Putamen (tissue), 1 donor: ENCODE measurements around the gene FNIP1.
A peak's percentile ranks its signal among the peaks of the same experiment; 100 is the strongest.
"Not testable (repeated sequence)": the region's sequence is repeated elsewhere in the genome, so short reads cannot be mapped to it uniquely, and the experiment has no call there.

Experiments used
- DNase-seq: peaks from one replicate; pipeline ENCODE4 v3.0.0-alpha.2; 2016; ENCODE audit warnings: low spot score

FNIP1 gene

GRCh38 chr5:131684051-131684450 is 112.8 kb downstream of the FNIP1 start:
- no peak for DNase-seq

GRCh38 chr5:131682826-131683225 is 114.0 kb downstream of the FNIP1 start:
- DNase-seq = no peak

GRCh38 chr5:131682175-131682574 is 114.6 kb downstream of the FNIP1 start:
- no peak for DNase-seq

- DNase-seq = no peak
Measured at GRCh38 chr5:131679911-131680310, 116.9 kb downstream of the FNIP1 start.

GRCh38 chr5:131678273-131678672 is 118.5 kb downstream of the FNIP1 start:
- not testable (repeated sequence) for DNase-seq

- DNase-seq = no peak
Measured at GRCh38 chr5:131677115-131677514, 119.7 kb downstream of the FNIP1 start.

- no peak for DNase-seq
Measured at GRCh38 chr5:131672776-131673175, 124.0 kb downstream of the FNIP1 start.

GRCh38 chr5:131671994-131672655 is 124.7 kb downstream of the FNIP1 start:
- DNase-seq = peak; percentile 75

- no peak for DNase-seq
Measured at GRCh38 chr5:131671409-131671808, 125.4 kb downstream of the FNIP1 start.

GRCh38 chr5:131664929-131665328 is 131.9 kb downstream of the FNIP1 start:
- DNase-seq = no peak

- no peak for DNase-seq
Measured at GRCh38 chr5:131661933-131662332, 134.9 kb downstream of the FNIP1 start.

GRCh38 chr5:131659841-131660240 is 137.0 kb downstream of the FNIP1 start:
- no peak for DNase-seq

GRCh38 chr5:131659290-131659689 is 137.5 kb downstream of the FNIP1 start:
- DNase-seq = no peak

- no peak for DNase-seq
Measured at GRCh38 chr5:131654776-131655175, 142.0 kb downstream of the FNIP1 start.

GRCh38 chr5:131654309-131654708 is 142.5 kb downstream of the FNIP1 start:
- no peak for DNase-seq

- DNase-seq = no peak
Measured at GRCh38 chr5:131649161-131649560, 147.7 kb downstream of the FNIP1 start.

- DNase-seq = no peak
Measured at GRCh38 chr5:131647048-131647769, 149.6 kb downstream of the FNIP1 start.

- no peak for DNase-seq
Measured at GRCh38 chr5:131644822-131645221, 152.0 kb downstream of the FNIP1 start.

- no peak for DNase-seq
Measured at GRCh38 chr5:131644370-131644769, 152.4 kb downstream of the FNIP1 start.

- DNase-seq = no peak
Measured at GRCh38 chr5:131641494-131641893, 155.3 kb downstream of the FNIP1 start.

GRCh38 chr5:131640043-131640856 is 156.6 kb downstream of the FNIP1 start:
- DNase-seq = no peak

GRCh38 chr5:131639148-131639547 is 157.7 kb downstream of the FNIP1 start:
- no peak for DNase-seq

- no peak for DNase-seq
Measured at GRCh38 chr5:131637694-131638093, 159.1 kb downstream of the FNIP1 start.
